Stimulated activated naive CD4-positive, alpha-beta T cell treated with Interleukin-2 at 50 U/mL for 16 hours (primary cell): ENCODE data around the gene RREB1.

Source experiments
- DNase-seq: peaks from one replicate; lab custom pipeline; 2025; lab: John Stamatoyannopoulos, UW

Gene RREB1

DNA sequence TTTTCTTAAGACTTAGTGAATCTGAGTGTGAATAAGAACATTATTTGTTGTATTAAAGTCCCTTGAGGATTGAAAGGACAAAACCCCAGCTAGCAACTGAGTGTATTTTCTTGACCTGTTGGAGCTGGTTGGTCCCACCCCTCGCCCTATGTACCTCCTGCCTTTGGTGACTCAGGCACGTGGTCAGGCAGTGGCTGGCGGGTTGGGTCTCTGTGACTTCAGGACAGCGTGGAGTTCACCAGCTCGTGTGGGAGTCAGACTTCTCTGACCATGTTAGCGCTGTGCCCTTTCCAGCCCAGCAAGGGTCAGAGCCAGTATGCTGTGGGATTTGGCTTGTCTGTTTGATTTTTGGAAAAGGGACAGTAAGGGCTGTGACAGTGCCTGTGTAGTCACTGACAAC lies 111.5 kb downstream of the RREB1 start:
- DNase-seq: no peak

DNA sequence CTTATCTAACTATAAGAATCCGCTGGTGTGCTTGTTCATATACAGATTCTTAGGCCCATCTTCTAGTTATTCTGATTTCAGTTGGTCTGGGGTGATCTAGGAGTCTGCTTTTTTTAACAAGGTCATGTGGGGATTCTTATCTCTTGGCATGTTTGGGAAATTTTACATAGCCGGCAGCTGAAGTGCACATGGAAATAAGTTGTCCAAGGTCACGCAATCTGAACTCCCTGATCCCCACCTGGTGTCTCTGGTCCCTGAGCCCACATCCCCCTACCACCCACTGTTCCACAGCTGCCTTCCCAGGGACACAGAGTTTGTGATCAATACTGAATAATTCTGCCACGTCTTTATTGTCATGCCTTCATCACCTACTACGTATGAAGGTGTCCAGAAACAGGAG lies 114.4 kb downstream of the RREB1 start:
- DNase-seq: no peak

DNA sequence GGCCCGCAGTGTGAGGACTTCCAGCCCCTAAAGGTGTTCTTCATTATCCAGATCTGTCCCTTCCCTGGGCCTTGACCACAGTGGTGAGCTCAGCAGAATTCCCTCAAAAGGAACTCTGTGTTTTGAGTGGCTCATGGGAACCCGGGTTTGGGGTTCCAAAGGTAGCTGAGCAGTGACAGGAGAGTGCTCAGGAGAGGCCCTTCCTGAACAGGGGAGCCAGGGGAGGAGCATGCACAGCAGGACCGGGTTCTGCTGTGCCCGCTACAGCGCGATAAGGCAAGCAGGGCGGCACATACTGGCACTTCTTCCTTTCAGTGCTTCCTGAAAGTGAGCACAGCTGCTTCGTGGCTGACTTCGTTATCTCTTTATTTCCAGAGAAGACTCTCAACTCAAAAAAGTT lies 117.0 kb downstream of the RREB1 start:
- DNase-seq: no peak

DNA sequence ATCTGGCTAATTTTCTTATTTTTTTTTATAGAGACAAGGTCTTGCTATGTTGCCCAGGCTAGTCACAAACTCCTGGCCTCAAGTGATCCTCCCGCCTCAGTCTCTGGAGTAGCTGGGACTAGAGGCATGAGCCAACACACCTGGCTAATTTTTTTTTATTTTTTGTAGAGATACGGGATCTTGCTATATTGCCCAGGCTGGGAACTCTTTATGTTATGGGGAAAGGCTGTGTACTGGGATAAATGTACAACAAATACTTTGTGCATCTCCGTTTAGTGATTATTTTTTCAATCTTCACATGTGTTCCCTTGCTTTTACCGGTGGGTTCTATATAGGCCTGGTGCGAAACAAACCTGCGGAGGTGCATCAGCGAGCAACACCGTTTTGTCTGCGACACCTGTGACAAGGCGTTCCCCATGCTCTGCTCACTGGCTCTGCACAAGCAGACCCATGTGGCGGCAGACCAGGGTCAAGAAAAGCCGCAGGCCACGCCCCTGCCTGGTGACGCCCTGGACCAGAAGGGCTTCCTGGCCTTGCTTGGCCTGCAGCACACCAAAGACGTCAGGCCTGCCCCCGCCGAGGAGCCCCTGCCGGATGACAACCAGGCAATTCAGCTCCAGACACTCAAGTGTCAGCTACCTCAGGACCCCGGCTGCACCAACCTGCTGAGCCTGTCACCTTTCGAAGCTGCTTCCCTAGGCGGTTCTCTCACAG lies 121.1 kb downstream of the RREB1 start:
- no peak for DNase-seq

DNA sequence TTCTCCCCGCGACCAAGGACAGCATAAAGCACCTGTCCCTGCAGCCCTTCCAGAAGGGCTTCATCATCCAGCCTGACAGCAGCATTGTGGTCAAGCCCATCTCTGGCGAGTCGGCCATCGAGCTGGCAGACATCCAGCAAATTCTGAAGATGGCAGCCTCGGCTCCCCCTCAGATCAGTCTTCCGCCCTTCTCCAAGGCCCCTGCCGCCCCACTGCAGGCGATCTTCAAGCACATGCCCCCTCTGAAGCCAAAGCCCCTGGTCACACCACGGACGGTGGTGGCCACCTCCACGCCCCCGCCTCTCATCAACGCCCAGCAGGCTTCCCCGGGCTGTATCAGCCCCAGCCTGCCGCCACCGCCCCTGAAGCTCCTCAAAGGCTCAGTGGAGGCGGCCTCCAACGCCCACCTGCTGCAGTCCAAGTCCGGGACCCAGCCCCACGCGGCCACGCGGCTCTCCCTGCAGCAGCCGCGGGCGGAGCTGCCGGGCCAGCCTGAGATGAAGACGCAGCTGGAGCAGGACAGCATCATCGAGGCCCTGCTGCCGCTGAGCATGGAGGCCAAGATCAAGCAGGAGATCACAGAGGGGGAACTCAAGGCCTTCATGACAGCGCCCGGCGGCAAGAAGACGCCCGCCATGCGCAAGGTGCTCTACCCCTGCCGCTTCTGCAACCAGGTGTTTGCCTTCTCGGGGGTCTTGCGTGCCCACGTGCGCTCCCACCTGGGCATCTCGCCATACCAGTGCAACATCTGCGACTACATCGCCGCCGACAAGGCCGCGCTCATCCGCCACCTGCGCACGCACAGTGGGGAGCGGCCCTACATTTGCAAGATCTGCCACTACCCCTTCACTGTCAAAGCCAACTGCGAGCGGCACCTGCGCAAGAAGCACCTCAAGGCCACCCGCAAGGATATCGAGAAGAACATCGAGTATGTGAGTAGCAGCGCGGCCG lies 121.9 kb downstream of the RREB1 start:
- DNase-seq: no peak

DNA sequence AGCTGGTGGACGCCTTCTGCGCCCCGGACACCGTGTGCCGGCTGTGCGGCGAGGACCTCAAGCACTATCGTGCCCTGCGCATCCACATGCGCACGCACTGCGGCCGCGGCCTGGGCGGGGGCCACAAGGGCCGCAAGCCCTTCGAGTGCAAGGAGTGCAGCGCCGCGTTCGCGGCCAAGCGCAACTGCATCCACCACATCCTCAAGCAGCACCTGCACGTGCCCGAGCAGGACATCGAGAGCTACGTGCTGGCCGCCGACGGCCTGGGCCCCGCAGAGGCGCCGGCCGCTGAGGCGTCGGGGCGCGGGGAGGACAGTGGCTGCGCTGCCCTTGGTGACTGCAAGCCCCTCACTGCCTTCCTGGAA lies 122.5 kb downstream of the RREB1 start:
- no peak for DNase-seq

DNA sequence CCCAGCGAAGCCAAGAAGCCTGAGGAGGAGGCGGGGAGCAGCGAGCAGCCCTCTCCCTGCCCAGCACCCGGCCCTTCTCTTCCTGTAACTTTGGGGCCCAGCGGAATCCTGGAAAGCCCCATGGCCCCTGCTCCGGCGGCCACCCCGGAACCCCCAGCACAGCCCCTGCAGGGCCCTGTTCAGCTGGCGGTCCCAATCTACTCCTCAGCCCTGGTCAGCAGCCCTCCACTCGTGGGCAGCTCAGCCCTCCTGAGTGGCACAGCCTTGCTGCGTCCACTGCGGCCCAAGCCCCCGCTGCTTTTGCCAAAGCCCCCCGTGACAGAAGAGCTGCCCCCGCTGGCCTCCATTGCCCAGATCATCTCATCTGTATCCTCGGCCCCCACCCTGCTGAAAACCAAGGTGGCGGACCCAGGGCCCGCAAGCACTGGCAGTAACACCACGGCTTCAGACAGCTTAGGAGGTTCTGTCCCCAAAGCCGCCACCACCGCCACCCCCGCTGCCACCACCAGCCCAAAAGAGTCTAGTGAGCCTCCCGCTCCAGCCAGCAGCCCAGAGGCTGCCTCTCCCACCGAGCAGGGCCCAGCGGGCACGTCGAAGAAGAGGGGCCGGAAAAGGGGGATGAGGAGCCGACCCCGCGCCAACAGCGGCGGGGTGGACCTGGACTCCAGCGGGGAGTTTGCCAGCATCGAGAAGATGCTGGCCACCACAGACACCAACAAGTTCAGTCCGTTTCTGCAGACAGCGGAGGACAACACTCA lies 123.4 kb downstream of the RREB1 start:
- no peak for DNase-seq

DNA sequence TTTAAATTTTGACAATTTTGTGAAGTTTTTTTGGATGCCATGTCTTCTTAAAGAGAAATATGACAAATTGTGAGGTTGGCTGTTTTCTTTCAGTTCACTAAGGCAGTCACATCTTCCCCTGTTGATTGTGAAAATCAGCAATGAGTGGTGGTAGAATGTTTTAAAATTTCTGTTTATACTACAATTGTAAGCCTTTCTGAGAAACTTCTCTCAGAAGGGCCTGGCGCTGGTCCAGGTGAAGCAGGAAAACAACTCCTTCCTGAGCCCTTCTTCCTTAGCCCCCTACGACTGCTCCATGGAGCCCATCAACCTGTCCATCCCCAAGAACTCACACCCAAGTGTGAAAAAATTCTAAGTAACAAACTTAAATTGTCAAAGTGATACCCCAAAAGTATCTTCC lies 124.6 kb downstream of the RREB1 start:
- no peak for DNase-seq

DNA sequence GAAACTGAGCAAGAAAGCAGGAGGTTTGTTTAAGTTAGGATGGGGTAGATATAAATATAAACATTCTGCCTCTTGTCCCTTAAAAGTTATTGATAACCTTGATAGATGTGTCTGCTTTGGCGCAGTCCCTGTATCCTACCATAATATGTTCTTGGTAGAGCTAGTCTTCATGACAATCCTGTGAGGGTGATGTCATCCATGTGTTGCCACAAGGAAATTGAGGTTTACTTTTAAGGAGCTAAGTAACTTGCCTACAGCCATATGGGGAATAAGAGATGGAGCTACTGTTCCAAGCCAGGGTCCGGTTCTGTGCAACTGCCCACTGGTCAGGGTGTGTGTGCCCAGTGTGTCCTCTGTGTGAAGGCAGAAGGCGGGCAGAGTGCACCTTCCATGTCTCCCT lies 126.8 kb downstream of the RREB1 start:
- no peak for DNase-seq

DNA sequence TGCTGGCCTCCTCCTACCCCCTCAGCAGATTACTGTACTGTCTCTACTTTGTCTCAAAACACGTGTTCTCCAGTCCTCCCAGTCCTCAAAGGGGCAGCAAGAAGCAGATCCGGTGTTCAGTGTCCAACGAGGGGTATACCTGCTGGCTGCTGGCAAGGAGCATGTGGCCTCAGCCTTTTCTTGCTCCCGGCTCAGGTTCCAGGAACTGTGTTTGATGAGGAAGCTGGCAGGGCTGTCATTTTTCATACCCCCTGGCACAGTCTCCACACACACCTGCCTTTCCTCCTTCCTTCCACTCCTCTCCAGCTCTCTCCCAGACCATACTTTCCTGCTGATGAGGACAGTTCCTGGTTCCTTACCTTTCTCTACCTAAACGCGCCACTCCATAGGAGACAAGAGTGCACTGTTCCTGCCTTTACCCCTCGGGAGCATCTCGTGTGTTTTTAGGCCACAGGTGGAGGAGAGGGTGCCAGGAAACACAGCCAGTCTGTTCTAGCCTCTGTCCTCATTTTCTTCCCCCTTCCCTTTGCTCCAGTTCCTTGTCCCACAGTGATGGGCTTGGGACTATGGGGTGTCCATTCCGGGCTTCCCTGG lies 128.0 kb downstream of the RREB1 start:
- no peak for DNase-seq

DNA sequence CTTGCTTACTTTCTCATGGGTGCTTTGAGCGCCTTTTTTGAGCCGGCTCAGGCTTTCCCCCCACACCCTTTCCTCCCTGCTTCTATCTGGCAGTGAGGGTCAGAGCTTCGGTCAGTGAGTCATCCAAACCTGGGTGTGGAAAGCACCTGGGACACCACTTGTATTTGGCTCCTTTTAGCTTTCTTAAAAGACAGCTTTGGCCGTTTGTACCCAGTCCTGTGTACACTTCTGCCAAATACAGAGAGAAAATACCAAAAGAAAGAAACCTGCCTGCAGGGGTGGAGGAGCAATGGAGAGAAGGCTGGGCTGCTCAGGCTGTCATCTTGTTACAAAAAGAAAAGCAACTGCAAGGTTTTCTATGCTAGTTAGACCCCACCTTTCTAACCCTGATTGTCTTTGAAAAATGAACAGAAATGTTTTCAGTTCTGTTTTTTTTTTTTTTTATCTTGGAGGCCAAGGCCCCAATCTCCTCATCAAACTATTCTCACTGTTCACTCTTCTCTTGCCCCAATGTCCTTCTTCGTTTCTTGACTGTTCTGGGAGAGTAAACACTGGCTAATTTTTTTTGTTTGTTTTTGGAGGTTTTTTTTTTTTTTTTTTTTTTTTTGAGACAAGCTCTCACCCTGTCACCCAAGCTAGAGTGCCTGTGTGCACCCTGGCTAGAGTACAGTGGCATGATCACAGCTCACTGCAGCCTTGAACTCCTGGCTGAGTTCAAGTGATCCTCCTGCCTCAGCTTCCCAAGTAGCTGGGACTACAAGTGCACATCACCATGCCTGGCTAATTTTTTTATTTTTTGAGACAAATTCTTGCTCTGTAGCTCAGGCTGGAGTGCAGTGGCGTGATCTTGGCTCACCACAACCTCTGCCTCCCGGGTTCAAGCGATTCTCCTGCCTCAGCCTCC lies 128.8 kb downstream of the RREB1 start:
- DNase-seq: no peak

DNA sequence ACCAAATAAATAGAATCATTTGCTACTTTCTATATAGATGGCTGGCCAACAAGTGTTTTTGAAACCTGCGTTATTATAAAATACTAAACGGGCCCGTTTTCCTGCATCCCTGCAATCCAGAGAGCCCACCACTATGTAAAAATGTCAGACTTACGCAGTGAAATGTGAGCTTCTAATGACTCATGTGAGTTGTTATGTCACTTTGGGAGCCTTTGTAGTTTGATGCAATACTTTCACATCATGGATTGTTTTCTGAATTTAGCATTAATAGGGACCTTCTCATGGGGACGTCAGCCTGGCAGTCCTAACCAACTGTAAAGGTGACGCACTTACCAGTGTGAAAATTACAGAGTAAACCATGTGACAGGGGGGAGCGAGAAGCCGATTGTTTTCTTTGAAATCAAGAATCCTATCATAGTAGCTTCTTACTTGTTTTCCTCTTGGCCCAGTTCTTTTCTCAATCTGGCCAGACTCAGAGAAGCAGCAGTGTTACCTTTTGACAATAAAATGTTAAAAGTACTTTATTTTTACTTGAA lies 130.0 kb downstream of the RREB1 start:
- DNase-seq: no peak

DNA sequence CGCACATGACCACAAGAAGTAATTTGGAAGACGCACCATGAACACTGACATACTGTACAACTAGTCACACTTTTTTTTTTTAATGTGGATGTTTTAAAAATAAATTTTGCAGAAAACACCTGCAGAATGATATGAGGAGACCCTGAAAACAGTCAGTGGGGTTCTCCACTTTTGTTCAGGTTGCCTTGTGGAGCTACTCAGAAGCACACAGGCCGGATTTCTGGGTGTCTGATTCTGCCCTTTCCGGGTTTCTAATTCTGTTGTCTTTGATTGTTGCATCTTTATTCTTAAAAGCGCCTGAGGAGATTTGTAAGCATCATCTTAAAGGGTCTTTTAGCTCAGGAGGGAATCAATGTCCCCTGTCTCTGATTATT lies 130.8 kb downstream of the RREB1 start:
- DNase-seq: no peak

DNA sequence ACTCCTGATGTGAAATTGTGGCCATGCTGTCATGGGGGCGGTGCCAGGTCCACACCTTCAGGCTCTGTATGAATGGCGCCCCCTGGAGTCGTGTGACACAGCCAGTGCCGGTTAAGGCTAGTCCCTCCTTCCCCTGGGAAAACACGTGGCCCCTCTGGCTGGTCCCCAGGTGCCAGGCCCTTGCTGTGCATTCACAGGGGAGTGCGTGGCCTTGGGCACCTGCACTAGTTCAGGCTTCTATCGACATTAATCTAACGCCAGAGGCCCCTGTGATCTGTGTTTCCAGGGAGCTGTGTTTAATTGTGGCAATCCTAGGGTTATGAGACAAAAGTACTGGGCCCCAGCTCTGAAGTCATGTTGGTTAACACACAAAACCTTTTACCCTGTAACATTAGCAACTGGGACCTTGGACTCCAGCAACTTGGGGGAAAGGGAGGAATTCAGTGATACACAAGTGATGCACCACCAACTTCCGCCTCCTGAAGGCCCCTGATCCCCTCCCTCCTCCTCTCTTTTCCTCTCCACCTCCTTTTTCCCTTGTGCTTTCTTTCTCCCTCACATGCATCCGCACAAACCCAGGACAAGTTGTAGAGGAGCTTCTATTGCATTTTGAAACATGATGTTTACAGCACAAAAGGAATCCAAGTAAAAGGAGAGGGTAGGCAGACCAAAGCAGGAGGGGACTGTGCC lies 131.3 kb downstream of the RREB1 start:
- peak; percentile 53 for DNase-seq

DNA sequence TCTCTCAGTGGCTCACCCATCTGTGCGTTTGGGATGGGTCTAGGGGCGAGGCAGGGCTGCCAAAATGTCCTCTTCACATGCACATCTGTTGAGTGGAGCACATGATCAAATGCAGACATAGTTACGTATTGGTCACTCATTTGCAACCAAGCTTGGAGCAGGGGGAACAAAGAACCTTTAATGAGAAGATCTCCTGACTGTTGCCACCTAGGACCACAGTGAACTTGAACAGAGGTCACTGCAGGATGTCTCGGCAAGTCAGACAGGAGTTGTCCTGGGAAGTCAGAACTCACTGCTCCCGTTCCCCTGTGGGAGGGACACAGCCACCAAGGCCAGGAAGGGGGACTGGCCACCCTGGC lies 131.8 kb downstream of the RREB1 start:
- no peak for DNase-seq

DNA sequence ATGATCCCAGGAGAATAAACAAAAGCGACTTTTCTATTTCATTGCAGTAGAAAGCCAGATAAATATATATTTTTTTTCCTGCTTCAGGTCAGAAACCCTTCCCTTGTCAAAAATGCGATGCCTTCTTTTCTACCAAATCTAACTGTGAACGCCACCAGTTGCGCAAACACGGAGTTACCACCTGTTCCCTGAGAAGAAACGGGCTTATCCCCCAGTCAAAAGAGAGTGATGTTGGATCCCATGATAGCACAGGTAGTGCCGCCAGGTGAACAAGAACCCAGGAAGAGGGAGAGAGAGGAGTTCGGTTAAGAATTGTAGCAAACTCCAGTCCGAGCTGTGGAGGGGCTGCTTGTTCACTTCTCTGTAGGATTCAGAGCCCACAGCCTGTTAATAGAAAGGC lies 132.6 kb downstream of the RREB1 start:
- no peak for DNase-seq

DNA sequence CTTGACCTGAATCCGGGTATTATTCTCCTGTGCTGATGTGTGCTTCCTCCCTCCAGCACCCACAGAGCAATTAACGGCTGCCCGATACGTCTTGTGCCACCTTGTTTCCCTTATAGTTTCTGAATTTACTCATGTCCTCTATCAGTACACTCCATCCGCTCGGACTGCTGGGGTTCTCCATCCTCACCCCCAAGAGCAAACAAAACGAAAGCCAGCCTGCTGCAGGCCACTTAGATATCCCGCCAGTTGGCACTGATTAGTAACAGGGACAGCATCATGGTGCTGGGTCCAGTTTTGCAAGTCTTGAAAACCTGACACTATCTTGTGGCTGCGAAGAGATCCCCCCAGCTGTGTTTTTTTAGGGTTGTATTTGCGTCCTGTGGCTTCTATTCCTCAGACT lies 133.4 kb downstream of the RREB1 start:
- DNase-seq: no peak

DNA sequence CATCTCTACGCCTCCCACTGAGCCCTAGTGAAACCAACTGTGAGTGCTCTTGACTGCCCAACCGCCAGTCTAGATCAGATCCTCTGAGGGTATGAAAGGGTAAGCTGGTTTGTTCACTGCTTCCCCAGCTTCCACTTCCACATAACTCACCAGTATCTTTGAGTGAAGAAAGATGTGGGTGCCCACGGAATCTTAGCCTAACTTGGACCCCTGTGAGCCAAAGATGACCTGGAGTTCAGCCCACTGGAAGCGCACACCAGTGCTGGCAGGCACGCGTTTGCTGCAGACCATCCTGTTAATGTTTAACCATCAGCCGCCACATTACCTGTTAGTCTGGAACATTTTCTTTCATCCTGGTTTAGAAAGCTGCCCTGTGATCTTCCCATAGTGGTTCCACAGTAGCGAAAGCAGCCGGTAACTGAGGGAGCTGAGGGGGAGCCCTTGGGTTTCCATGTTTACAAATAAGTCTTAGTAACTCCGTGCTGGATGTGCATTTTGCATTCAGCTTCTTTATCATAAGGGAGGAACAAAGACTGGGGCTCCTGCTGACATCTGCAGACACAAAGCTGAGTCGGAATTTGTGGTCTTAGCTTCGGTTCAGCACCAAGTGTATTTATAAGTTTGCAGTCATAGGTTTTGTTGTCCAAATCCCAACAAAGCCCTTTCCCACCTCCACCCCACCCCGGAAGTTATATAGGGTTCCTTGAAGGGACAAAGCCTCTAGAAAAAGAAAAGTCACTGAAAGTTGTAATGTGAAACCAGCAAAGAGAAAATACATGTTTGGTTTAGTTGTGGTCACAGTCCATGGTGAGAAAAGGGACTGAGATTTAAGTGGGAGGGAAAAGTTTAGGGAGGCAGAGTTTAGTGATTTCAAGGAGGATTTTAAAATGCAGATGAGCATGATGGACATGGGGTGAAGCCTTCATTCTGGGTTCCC lies 134.2 kb downstream of the RREB1 start:
- no peak for DNase-seq

DNA sequence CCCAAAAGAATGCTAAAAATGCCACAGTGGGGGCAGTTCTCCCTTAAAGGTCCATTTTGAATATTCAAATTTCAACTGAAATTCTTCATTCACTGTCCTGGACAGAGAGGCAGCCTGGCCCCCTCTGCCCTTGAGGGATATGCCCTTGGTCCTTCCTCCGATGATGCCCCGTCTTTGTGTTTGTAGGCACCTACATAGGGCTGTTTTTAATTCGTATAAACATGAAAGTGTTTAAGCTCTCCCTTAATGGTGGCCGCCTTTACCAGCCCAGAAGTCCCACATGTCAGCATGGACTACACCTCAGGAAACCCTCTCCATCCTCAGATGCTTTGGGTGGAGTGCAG lies 135.0 kb downstream of the RREB1 start:
- no peak for DNase-seq
